Measurements from ENCODE around the gene FBXO11.

Gene FBXO11

DNA sequence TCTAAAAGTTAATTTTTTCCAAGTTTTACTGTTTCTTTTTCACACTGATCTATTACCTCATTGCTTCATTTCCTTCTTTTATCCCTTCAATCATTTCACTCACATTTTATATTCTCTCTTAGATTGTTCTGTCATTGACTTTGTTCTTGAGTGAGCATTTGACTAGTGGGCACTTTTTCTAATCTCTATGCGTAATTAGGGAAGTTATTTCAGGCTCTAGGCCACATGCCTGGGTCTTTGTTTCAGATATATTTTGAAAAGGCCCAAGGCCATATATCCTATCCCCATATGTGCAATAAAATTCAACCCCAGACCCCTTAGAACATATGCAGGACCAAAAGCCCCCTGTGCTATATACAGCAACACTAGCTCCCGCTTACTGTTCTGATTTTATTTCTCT, 62.1 kb downstream of the FBXO11 start:
- Histone ChIP-seq H3K36me3 (ENCODE audit: control insufficient read depth, insufficient read depth, low read length) (peaks cover 33% of the 10 kb centered on the region), H3K4me3 (ENCODE audit: extremely low read depth, insufficient read depth, low read length, poor library complexity, severe bottlenecking) (no peak overlapping the region), H3K27ac (ENCODE audit: low read depth, low read length, severe bottlenecking) (peak overlapping the region; percentile 10), H3K4me1 (ENCODE audit: control insufficient read depth, insufficient read depth, low read length, poor library complexity, severe bottlenecking) (peaks cover 2% of the 10 kb centered on the region), H3K9me3 (ENCODE audit: control insufficient read depth, low read length) (no peaks in the 10 kb centered on the region)
- WGBS, 2 experiments (ENCODE audit: insufficient coverage in 2 of 2) = no CpG with 5 or more reads among the region's 2 CpGs

DNA sequence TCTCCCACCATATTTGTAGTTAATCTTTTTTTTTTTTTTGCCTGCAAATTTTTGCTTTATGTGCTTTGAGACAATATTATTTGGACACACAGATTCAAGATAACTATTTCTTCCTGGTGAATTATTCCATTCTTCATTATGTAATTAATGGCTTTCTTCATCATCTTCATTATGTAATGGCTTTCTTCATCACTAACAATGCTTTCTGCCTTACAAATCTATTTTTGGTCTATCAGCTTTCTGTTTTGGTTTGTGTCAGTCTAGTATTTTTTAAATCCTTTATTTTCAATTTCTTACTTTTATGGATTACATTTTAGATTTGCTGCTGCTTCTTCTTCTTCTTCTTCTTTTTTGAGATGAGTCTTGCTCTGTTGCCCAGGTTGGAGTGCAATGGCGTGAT, 62.9 kb downstream of the FBXO11 start:
- 91 to 100% methylated on average over 1 of the region's 1 CpG for WGBS, 2 experiments (ENCODE audit: insufficient coverage in 2 of 2)
- Histone ChIP-seq H3K27ac (ENCODE audit: low read depth, low read length, severe bottlenecking) (no peak overlapping the region), H3K4me3 (ENCODE audit: extremely low read depth, insufficient read depth, low read length, poor library complexity, severe bottlenecking) (no peak overlapping the region), H3K4me1 (ENCODE audit: control insufficient read depth, insufficient read depth, low read length, poor library complexity, severe bottlenecking) (peaks cover 2% of the 10 kb centered on the region), H3K36me3 (ENCODE audit: control insufficient read depth, insufficient read depth, low read length) (peaks cover 38% of the 10 kb centered on the region), H3K9me3 (ENCODE audit: control insufficient read depth, low read length) (no peaks in the 10 kb centered on the region)

DNA sequence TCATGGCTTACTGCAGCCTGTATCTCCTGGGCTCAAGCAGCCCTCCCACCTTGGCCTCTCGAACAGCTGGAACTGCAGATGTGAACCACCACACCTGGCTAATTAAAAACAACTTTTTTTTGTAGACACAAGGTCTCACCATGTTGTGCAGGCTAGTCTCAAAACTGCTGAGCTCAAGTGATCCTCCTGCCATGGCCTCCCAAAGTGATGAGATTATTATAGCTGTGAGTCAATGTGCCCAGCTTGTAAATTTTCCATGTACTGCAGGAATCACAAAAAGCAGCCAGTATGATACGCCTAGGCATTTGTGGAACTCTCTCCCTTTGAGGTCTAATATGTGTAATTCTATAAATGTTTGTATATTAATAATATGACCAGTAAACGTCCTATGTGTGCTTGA, 63.5 kb downstream of the FBXO11 start:
- Histone ChIP-seq H3K4me3 (ENCODE audit: extremely low read depth, insufficient read depth, low read length, poor library complexity, severe bottlenecking) (no peak overlapping the region), H3K27ac (ENCODE audit: low read depth, low read length, severe bottlenecking) (no peak overlapping the region), H3K36me3 (ENCODE audit: control insufficient read depth, insufficient read depth, low read length) (peaks cover 44% of the 10 kb centered on the region), H3K9me3 (ENCODE audit: control insufficient read depth, low read length) (no peaks in the 10 kb centered on the region), H3K4me1 (ENCODE audit: control insufficient read depth, insufficient read depth, low read length, poor library complexity, severe bottlenecking) (peaks cover 2% of the 10 kb centered on the region)
- WGBS, 2 experiments (ENCODE audit: insufficient coverage in 2 of 2) = 100% methylated on average over 1 of the region's 3 CpGs; no CpG with 5 or more reads in 1 of the 2 experiments

DNA sequence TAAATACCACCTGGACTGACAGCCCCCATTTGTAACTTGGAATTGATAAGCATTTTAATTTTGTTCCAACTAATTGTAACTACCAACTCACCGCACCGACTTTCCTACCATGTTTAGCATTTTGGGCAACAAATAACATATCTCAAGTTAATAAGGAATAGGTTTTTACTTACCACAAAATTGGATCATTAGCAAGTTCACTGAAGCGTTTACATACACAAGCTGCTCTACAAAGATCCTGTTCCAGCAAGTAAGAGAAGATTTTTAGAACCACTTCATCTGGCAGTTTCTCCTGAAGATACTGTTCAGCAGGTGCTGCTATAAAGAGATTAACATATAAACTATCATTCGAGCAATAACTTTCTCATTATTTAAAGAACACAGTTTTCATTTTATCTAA, 67.6 kb downstream of the FBXO11 start:
- no peaks in the 10 kb centered on the region for H3K9me3 ChIP-seq (ENCODE audit: control insufficient read depth, low read length)
- WGBS, 2 experiments (ENCODE audit: insufficient coverage in 2 of 2) = 100% methylated on average over 1 of the region's 4 CpGs; no CpG with 5 or more reads in 1 of the 2 experiments
- no peak overlapping the region for H3K4me3 ChIP-seq (ENCODE audit: extremely low read depth, insufficient read depth, low read length, poor library complexity, severe bottlenecking)
- H3K4me1 ChIP-seq (ENCODE audit: control insufficient read depth, insufficient read depth, low read length, poor library complexity, severe bottlenecking) = no peaks in the 10 kb centered on the region
- H3K36me3 ChIP-seq (ENCODE audit: control insufficient read depth, insufficient read depth, low read length) = peaks cover 66% of the 10 kb centered on the region
- no peak overlapping the region for H3K27ac ChIP-seq (ENCODE audit: low read depth, low read length, severe bottlenecking)

DNA sequence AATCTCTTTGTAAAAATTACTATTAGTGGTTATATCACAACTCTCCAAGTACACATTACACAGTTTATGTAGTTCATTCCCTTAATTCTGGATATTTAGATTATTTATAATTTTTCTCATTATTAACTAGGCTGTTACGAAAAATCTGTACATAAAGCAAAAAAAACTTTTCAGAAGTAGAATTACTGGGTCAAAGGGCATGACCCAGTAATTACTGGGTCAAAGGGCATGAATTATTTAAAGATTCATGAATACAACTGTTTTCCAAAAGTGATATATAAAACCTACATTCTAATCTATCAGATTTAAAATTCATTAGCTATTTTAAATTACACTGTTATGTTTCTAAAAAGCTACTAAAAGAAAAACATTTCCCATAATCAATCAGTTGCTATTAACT, 68.0 kb downstream of the FBXO11 start:
- H3K4me3 ChIP-seq (ENCODE audit: extremely low read depth, insufficient read depth, low read length, poor library complexity, severe bottlenecking) = no peak overlapping the region
- no peaks in the 10 kb centered on the region for H3K4me1 ChIP-seq (ENCODE audit: control insufficient read depth, insufficient read depth, low read length, poor library complexity, severe bottlenecking)
- no peak overlapping the region for H3K27ac ChIP-seq (ENCODE audit: low read depth, low read length, severe bottlenecking)
- H3K9me3 ChIP-seq (ENCODE audit: control insufficient read depth, low read length) = no peaks in the 10 kb centered on the region
- no CpG with 5 or more reads among the region's 1 CpG for WGBS, 2 experiments (ENCODE audit: insufficient coverage in 2 of 2)
- peaks cover 70% of the 10 kb centered on the region for H3K36me3 ChIP-seq (ENCODE audit: control insufficient read depth, insufficient read depth, low read length)

DNA sequence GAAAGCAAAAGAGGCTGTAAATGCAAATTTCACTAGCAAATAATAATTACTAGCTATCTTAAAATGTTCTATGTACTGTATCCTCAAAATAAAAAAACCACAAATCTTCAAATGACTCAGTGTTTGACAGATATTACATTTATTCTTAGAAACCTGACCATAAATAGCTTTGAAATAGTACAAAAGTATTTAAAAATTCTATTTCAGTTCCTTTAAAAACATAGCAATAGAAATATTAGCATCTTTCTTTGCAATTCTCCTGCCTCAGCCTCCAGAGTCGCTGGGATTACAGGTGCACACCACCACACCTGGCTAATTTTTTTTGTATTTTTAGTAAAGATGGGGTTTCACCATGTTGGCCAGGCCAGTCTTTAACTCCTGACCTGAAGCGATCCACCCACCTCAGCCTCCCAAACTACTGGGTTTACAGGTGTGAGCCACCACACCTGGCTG, 72.8 kb downstream of the FBXO11 start:
- Histone ChIP-seq H3K4me1 (ENCODE audit: control insufficient read depth, insufficient read depth, low read length, poor library complexity, severe bottlenecking) (no peaks in the 10 kb centered on the region), H3K9me3 (ENCODE audit: control insufficient read depth, low read length) (no peaks in the 10 kb centered on the region), H3K27ac (ENCODE audit: low read depth, low read length, severe bottlenecking) (no peak overlapping the region), H3K36me3 (ENCODE audit: control insufficient read depth, insufficient read depth, low read length) (peaks cover 87% of the 10 kb centered on the region), H3K4me3 (ENCODE audit: extremely low read depth, insufficient read depth, low read length, poor library complexity, severe bottlenecking) (no peak overlapping the region)
- WGBS, 2 experiments (ENCODE audit: insufficient coverage in 2 of 2) = no CpG with 5 or more reads among the region's 2 CpGs

DNA sequence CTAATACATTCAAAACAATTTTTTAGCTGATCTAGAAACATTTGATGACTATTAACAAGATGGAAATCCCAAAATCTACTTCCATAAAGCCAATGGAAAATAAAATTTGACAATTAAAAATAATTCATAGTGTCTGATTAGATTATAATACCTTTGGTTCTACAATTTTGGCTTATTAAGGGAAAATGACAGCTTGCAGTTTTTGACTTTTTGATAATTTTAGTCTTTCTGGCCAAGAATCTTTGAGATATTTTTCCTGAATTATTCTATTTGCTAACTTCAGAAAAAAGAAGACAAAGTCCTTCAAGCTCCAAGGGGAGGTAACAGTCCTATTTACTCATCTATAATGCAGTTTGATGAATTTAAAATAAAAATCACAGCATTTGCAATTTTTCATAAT, 83.8 kb downstream of the FBXO11 start:
- Histone ChIP-seq H3K4me3 (ENCODE audit: extremely low read depth, insufficient read depth, low read length, poor library complexity, severe bottlenecking) (no peak overlapping the region), H3K4me1 (ENCODE audit: control insufficient read depth, insufficient read depth, low read length, poor library complexity, severe bottlenecking) (no peaks in the 10 kb centered on the region), H3K9me3 (ENCODE audit: control insufficient read depth, low read length) (no peaks in the 10 kb centered on the region), H3K36me3 (ENCODE audit: control insufficient read depth, insufficient read depth, low read length) (peaks cover 78% of the 10 kb centered on the region), H3K27ac (ENCODE audit: low read depth, low read length, severe bottlenecking) (no peak overlapping the region)

DNA sequence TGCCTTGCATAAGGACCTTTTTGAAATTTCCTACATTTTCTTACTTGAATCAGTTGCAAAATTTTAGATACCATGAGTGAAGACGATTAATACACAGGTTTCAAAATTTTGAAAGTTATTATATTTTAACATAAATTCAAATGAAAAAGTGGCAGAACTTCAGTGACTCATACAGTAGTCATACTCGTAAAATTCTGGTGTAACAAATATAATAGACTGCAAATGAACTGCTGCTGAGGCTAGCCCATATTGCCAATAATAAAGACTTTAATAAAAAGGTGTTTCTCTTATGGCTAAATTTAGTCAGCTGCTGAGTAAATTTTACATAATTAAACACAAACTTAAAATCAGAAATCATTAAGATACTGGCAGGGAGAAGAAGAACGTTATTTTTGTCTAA, 86.5 kb downstream of the FBXO11 start:
- Histone ChIP-seq H3K9me3 (ENCODE audit: control insufficient read depth, low read length) (no peaks in the 10 kb centered on the region), H3K27ac (ENCODE audit: low read depth, low read length, severe bottlenecking) (no peak overlapping the region), H3K4me1 (ENCODE audit: control insufficient read depth, insufficient read depth, low read length, poor library complexity, severe bottlenecking) (no peaks in the 10 kb centered on the region), H3K36me3 (ENCODE audit: control insufficient read depth, insufficient read depth, low read length) (peaks cover 83% of the 10 kb centered on the region), H3K4me3 (ENCODE audit: extremely low read depth, insufficient read depth, low read length, poor library complexity, severe bottlenecking) (no peak overlapping the region)
- WGBS, 2 experiments (ENCODE audit: insufficient coverage in 2 of 2) = no CpG with 5 or more reads among the region's 3 CpGs

DNA sequence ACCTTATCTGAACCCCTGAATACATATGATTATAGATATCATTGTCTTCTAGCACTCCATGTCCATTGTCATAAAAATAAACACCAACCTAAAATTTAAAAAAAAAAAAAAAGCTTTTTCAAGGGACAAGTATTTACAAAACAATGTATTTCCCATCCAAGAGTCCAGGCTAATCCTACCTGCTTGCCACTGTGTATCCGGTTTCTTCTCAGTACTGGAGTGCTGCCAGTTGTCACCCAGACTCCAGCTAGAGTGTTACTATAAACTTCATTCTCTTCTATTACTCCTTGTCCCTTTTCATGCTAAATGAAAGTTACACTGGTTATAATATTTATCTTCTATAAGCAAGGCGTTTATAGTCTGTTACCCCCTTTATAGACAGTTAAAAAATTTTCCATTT, 87.5 kb downstream of the FBXO11 start:
- Histone ChIP-seq H3K27ac (ENCODE audit: low read depth, low read length, severe bottlenecking) (no peak overlapping the region), H3K4me1 (ENCODE audit: control insufficient read depth, insufficient read depth, low read length, poor library complexity, severe bottlenecking) (no peaks in the 10 kb centered on the region), H3K36me3 (ENCODE audit: control insufficient read depth, insufficient read depth, low read length) (peaks cover 87% of the 10 kb centered on the region), H3K4me3 (ENCODE audit: extremely low read depth, insufficient read depth, low read length, poor library complexity, severe bottlenecking) (no peak overlapping the region), H3K9me3 (ENCODE audit: control insufficient read depth, low read length) (no peaks in the 10 kb centered on the region)
- 100% methylated on average over 1 of the region's 2 CpGs for WGBS, 2 experiments (ENCODE audit: insufficient coverage in 2 of 2)

DNA sequence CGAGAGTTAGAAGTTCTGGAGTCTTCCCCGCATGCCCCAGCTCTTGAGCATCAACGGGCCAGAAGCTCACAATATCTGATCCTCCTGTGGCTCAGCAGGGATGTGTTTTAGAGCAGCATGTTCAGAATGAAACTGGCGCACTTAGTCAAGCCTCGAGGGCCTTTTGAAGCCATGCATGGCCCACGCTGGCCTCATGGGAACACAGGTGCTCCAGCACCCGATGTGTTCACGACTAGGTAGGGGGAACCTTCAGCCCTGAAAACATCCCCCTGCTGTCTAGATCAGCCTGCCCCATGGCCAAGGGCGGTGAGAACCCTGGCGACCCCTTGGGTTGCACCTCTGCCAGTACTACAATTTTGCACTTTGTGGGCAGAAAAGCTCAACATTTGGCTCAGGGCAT, 90.5 kb downstream of the FBXO11 start:
- 95 to 96% methylated on average over 10 of the region's 10 CpGs for WGBS, 2 experiments (ENCODE audit: insufficient coverage in 2 of 2)
- Histone ChIP-seq H3K36me3 (ENCODE audit: control insufficient read depth, insufficient read depth, low read length) (peaks cover 92% of the 10 kb centered on the region), H3K4me1 (ENCODE audit: control insufficient read depth, insufficient read depth, low read length, poor library complexity, severe bottlenecking) (no peaks in the 10 kb centered on the region), H3K9me3 (ENCODE audit: control insufficient read depth, low read length) (no peaks in the 10 kb centered on the region), H3K4me3 (ENCODE audit: extremely low read depth, insufficient read depth, low read length, poor library complexity, severe bottlenecking) (no peak overlapping the region), H3K27ac (ENCODE audit: low read depth, low read length, severe bottlenecking) (no peak overlapping the region)

DNA sequence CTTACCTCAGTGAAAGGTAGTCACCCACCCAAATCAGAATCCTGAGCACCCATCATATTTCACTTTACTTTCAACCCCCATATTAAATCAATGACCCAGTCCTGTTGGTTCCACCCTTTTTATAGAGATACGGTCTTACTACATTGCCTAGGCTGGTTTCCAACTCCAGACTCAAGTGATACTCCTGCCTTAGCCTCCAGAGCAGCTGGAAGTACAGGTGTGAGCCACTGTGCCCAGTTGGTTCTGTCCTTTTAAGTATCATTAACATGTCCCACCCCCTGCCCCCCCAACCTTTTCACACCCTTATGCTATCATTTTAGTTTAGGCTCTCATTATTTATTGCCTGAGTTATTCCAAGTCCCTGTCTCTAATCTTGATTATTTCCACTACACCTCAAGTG, 94.6 kb downstream of the FBXO11 start:
- Histone ChIP-seq H3K9me3 (ENCODE audit: control insufficient read depth, low read length) (no peaks in the 10 kb centered on the region), H3K4me1 (ENCODE audit: control insufficient read depth, insufficient read depth, low read length, poor library complexity, severe bottlenecking) (no peaks in the 10 kb centered on the region), H3K27ac (ENCODE audit: low read depth, low read length, severe bottlenecking) (no peak overlapping the region), H3K4me3 (ENCODE audit: extremely low read depth, insufficient read depth, low read length, poor library complexity, severe bottlenecking) (no peak overlapping the region), H3K36me3 (ENCODE audit: control insufficient read depth, insufficient read depth, low read length) (peaks cover 87% of the 10 kb centered on the region)
- 92 to 100% methylated on average over 1 of the region's 1 CpG for WGBS, 2 experiments (ENCODE audit: insufficient coverage in 2 of 2)

DNA sequence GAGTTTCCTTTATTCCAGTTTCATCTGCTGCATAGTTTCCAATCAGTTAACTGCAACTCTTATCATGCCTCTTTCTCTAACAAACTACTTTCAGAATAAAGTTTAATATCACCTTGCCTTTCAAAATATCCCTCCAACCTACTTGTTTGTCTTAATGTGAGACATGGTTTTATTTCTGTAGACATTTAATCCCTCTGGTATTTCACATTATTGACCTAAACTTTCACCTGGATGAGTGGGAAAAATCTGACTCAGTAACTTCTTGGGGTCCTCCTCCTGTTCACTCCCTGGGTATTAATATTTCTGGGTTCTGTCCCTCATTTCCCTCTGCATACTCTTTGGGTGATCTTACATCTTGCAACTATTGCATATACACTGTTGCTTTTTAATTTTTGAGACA, 95.4 kb downstream of the FBXO11 start:
- peaks cover 87% of the 10 kb centered on the region for H3K36me3 ChIP-seq (ENCODE audit: control insufficient read depth, insufficient read depth, low read length)
- no peak overlapping the region for H3K4me3 ChIP-seq (ENCODE audit: extremely low read depth, insufficient read depth, low read length, poor library complexity, severe bottlenecking)
- no peaks in the 10 kb centered on the region for H3K4me1 ChIP-seq (ENCODE audit: control insufficient read depth, insufficient read depth, low read length, poor library complexity, severe bottlenecking)
- H3K9me3 ChIP-seq (ENCODE audit: control insufficient read depth, low read length) = no peaks in the 10 kb centered on the region
- H3K27ac ChIP-seq (ENCODE audit: low read depth, low read length, severe bottlenecking) = no peak overlapping the region

Data from mesodermal cell (in vitro differentiated cells).